Measurements from ENCODE around the gene GREB1.

Gene GREB1

DNA sequence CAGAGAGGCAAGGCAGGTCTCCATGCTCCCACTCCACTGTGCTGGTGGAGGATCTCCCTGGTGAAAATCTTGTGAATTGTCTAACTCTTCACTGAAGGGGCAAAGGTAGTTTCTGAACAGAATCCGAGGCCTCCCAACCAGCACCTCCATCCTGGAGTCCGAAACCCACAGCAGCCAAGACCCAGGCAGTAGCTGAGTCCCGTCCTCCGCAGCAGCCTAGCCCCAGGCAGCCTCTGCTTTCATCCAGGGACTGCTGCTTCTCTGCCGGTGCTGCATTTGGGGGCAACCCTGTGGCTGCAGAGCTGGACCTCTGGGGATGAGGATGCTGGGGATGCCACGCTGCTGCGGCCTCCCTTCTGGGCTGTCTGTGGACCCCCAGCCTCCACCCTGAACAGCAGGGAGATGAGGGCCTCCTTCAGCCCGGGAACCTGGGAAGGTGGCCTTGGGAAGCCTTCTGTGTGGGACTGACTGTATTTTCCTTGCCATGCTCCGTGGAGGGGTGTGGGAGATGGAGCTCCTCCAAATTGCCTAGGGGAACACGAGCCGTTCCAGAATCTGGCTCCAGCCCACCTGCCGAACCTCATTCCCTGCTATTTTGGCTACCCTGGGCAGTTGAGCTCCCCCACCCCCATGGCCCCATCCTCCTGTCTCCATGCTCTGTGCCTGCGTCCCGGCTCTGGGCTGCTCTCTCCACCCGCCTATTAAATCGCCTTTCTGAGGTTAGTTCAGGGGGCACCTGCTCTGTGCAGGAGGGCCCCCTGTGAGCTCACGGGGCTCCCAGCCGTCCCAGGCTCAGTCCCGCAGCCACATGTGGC lies 48.2 kb downstream of the GREB1 start:
- no peak for DNase-seq

DNA sequence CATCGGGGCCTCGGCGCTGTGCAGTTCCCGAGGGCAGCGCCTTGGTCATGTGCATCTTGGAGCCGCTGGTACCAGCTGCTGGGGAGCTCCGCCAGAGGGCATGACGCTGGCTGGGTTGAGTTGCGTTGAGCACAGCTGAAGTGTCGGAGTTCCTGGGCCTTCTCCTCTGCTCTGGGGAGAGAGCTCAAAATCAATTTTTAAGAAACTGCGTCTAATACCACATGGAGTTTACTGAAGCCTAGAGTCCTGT lies 48.7 kb downstream of the GREB1 start:
- no peak for DNase-seq

DNA sequence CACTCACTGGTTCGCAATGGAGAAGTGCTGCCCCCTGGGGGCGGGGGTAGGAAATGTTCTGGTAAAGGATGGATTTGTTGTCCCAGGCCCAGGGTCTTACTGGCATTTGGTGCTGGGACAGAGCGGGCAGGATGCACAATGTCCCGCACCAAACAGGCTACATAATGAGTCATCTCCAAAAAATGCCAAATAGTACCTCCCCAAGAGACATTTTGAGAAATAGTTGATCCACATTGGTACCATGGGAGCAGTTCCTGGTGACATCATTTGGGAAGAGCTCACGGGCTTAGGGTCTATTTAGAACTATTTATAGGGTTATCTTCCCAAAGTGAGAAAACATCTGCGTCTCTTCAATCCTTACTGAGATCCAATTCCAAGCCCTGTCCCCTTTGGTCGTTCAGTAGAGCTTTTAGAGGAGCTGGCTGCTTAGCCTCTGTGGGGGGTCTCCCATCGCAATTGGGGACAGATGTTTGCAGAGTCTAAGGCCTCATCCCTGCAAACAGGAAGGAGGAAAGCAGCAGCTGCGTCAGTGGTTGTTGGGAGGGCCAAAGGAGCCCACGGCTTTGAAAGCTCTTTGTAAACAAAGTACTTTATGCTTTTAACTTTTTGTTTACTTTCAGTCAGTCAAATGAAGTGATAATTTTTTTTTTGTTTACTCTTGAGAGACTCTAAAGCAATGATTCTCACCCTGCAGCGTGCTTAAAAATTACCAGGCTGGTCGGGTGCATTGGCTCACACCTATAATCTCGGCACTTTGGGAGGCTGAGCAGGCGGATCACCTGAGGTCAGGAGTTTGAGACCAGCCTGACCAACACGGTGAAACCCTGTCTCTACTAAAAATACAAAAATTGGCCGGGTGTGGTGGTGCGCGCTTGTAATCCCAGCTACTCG lies 49.3 kb downstream of the GREB1 start:
- no peak for DNase-seq

- DNase-seq, result no peak
These were observed 50.1 kb downstream of the GREB1 start for GRCh38 chr2:11583840-11584524.

DNA sequence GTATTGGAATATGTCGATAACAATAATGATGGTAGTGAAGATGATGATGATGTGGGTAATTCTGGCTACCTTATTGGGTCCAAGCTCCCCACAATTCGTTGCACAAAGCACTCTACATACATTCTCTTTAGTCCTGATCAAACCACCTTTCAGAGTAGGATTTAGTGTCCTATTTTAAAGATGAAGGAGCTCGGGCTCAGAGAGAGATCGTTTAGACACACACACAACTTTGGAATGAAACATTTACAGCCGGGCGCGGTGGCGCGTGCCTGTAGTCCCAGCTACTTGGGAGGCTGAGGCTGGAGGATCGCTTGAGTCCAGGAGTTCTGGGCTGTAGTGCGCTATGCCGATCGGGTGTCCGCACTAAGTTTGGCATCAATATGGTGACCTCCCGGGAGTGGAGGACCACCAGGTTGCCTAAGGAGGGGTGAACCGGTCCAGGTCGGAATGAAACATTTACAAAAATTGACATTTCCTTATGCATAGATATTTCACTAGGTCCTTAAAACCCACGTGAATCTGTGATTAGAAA lies 50.7 kb downstream of the GREB1 start:
- no peak for DNase-seq

DNA sequence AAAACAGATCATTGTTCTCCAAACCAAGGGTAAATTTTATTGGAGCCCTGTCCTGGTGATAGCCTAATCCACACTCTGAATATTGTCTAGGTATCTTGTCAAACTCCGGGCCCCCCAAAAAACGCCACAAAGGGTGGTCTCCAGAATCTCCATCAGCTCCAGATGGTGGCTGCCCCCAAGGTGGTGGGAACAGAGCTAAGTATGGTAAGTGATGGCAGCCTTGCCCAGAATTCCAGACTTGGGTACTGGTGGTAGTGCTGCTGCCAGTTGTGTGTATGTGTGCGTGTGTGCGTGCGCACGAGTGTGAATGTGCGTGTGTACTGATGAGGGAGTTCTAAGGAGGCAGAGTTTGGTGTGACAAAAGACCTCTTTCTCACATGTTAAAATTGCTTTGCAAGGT lies 51.2 kb downstream of the GREB1 start:
- no peak for DNase-seq

DNA sequence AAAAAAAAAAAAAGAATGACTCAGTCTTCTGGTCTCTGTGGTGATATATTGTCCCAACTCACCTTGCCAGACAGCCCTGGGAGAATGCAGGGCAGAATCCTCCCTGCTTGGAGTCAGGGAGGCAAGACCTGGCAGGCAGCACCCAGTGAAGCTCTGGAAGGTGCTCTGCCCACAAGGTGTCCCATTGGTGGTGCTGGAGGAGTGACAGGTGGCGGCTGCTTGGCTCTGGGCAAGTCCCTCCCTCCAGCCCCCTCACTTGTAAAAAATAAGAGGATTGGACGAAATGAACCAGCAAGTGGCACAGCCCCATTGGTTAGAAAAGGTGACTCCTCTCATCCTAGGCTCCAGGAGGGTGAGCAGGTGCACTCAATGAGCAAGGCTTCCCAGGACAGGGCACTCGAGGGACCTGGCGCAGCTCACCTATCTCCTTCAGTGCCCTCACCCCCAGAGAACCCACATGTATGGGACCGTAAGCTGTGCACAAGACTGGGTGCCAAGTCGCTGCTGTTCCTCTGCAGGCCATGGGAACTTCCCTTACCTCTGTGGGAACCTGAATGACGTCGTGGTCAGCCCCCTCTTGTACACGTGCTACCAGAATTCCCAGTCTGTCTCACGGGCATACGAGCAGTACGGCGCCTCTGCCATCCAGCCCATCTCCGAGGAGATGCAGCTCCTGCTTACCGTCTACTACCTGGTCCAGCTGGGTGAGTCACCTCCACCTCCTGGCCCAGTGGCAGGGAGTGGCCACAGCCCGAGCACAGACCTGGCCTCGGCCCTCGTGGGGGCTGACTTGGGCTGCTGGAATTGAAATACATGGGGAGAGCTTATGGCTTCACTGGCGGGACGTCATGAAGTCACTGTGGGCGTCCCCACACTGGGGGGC lies 54.6 kb downstream of the GREB1 start:
- DNase-seq, result no peak

DNA sequence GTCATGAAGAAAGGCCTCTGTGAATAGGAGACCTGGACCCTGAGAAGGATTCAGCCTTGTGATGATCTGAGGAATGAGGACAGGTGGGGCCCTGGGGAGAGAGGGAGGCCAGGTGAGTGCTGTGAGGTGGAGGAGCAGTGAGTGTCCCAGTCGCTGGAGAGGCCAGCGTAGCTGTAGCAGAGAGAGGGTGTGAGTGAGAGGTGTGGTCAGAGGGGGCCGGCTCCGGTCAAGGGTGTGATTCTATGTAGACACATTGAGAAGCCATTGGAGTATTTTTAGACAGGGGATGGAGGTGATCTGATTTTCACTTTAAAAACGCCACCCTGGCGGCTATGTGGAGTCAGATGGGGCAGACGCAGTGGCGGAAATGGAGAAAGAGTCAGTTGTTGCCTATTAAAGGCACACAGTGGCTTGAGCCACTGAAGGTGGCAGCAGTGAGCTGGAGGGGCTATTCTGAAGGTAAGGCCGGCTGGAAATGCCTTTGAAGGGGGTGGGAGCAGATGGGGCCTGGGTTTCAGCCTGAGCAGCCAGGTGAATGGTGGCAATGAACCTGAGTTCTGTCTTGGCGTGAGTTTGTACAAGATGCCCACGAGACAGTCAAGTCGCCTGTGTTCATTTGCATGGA lies 55.6 kb downstream of the GREB1 start:
- no peak for DNase-seq

GRCh38 chr2:11590193-11590592 lies 56.3 kb downstream of the GREB1 start:
- no peak for DNase-seq

DNA sequence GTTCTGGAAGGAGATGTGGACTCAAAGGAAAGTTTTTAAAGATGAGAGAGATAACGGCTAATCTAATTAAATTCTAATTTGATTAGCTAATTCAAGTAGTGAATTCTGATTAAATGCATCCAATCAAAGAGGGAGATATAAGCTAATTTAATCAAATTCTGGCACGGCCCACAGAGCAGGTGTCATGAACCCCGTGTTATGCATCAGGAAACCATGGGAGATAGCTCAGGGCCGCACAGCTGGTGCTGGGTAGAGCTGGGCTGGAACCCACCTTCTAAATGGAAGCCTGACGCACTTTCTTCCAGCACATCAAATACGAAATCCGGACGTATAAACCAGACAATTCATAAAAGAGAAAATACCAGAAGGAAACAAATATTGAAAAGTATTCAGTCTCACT lies 57.2 kb downstream of the GREB1 start:
- no peak for DNase-seq

GRCh38 chr2:11592671-11593574 lies 59.1 kb downstream of the GREB1 start:
- no peak for DNase-seq

- no peak for DNase-seq
These were observed 63.0 kb downstream of the GREB1 start for GRCh38 chr2:11596801-11597200.

- no peak for DNase-seq
These were observed 63.8 kb downstream of the GREB1 start for GRCh38 chr2:11597538-11598225.

- DNase-seq, result no peak
These were observed 64.4 kb downstream of the GREB1 start for GRCh38 chr2:11598228-11598731.

DNA sequence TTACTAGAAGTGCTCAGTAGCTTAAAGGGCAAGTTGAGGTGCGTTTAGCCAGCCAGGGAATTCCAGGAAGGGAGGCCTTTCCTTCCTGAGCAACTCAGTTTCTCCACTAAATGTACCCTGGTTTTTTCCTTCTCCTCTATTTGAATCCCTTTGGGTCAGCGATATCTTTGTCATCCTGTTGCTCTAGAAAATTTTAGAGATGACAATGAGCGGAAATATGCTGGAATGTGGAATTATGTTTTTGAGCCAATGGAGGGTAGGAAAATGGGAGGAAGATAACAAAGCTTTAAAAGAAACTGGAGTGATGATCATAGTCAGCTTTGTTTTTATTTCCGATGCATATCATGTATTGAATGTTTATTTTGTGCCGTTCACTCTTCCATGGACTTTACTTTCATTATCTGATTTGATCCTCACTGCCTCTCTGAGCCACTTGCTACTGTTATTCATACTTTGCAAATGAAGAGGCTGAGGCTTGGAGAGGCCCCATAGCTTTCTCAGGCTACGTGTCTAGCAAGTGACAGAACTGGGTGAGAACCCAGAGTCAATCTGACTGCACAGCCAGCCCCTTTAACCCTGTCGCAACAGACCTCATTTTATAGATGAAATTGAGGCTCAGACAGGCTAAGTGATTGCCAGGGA lies 68.8 kb downstream of the GREB1 start:
- DNase-seq, result no peak

GRCh38 chr2:11610624-11611242 lies 76.9 kb downstream of the GREB1 start:
- DNase-seq, result no peak

GRCh38 chr2:11611251-11611650 lies 77.4 kb downstream of the GREB1 start:
- no peak for DNase-seq

DNA sequence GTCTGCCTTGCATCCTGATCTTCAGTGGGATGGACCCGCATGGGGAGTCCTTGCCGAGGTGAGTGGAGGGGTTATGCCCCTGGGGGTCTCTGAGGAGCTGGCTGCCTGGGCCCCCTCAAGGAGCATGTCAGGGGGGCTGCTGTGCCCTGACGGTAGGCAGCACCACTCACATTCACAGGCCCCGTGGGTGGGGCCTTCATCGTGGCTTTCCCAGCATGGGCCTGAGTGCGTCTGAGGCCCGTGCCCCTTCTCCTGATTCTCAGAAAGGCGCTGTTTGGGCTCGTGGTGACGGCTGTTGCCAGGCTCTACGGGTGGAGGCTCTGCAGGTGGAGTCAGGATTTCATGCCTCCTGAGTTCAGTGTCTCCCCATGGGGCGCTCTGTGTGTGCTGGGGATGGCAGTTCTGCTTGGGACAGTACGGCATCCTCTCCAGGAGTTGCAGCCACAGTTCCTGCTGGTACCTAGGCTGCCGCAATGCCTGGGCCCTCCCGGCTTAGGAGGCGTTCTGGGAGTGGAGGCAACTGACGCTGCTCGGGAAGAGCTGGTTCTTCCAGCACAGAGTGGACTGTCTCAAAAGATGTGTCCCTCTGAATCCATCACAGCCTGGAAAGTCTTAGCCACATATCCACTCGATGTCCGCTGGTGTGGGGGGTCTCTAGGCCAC lies 78.8 kb downstream of the GREB1 start:
- DNase-seq, result no peak

Data from cortex of kidney (tissue), 1 donor.